HepG2 (cell line): ENCODE measurements around the gene OR1M1. TPM values are rescaled to one million over a fixed set of nuclear protein-coding genes. Genes with fewer than 3 reads are reported as not detected.
A peak's percentile ranks its signal among the peaks of the same experiment; 100 is the strongest.

Experiments
- ARID5B ChIP-seq: IDR thresholded peaks from 2 replicates; pipeline ENCODE4 v1.4.0; 2020; ENCODE audit warnings: mild to moderate bottlenecking, missing genetic modification reagents
- CHCHD3 ChIP-seq: sonication (generic); formaldehyde crosslinking; IDR thresholded peaks from 2 replicates; pipeline ENCODE4 v1.8.0; 2022; ENCODE audit warnings: mild to moderate bottlenecking, missing genetic modification reagents, moderate library complexity
- CREB1 ChIP-seq, 2 experiments: fragments of 450-650 bp in 1 of 2; IDR thresholded peaks; 2 replicates each; pipeline ENCODE4 v1.6.1; 2016 to 2017; ENCODE audit warnings: control low read depth in 1 of 2, mild to moderate bottlenecking in 1 of 2, missing compliant biosample characterization in 1 of 2, missing genetic modification characterization in 1 of 2
- CSRNP1 ChIP-seq: sonication (generic); formaldehyde crosslinking; IDR thresholded peaks from 2 replicates; pipeline ENCODE4 v1.8.1; 2023; ENCODE audit warnings: mild to moderate bottlenecking, missing genetic modification reagents
- CTCF ChIP-seq: sonication (generic); formaldehyde crosslinking; IDR thresholded peaks from 2 replicates; pipeline ENCODE4 v1.5.0; 2020; ENCODE audit warnings: mild to moderate bottlenecking, missing genetic modification reagents, moderate library complexity
- JDP2 ChIP-seq: sonication (generic); formaldehyde crosslinking; IDR thresholded peaks from 2 replicates; pipeline ENCODE4 v1.8.1; 2022; ENCODE audit warnings: missing genetic modification reagents, borderline replicate concordance
- KDM3A ChIP-seq: IDR thresholded peaks from 2 replicates; pipeline ENCODE4 v1.6.1; 2018; ENCODE audit warnings: low read depth, missing compliant biosample characterization
- NCOA2 ChIP-seq: sonication (generic); formaldehyde crosslinking; IDR thresholded peaks from 2 replicates; pipeline ENCODE4 v1.8.0; 2022; ENCODE audit warnings: inconsistent platforms
- NCOR1 ChIP-seq: fragments of 200-600 bp; sonication (generic); IDR thresholded peaks from 2 replicates; pipeline ENCODE4 v1.7.0; 2017; ENCODE audit warnings: antibody characterized with exemption, low read length, borderline replicate concordance
- TFDP1 ChIP-seq: IDR thresholded peaks from 2 replicates; pipeline ENCODE4 v1.6.1; 2016; ENCODE audit warnings: missing compliant biosample characterization, missing genetic modification reagents, borderline replicate concordance
- ZBTB43 ChIP-seq: sonication (generic); formaldehyde crosslinking; conservative IDR thresholded peaks from 2 replicates; pipeline ENCODE4 v1.4.0; 2020; ENCODE audit warnings: missing genetic modification reagents
- ZNF530 ChIP-seq: sonication (generic); formaldehyde crosslinking; IDR thresholded peaks from 2 replicates; pipeline ENCODE4 v1.5.0; 2020; ENCODE audit warnings: low read depth, mild to moderate bottlenecking, missing genetic modification reagents
- ZNF567 ChIP-seq: sonication (generic); formaldehyde crosslinking; IDR thresholded peaks from 2 replicates; pipeline ENCODE4 v1.8.1; 2023; ENCODE audit warnings: mild to moderate bottlenecking, missing genetic modification reagents, borderline replicate concordance
- ZNF577 ChIP-seq: sonication (generic); formaldehyde crosslinking; IDR thresholded peaks from 2 replicates; pipeline ENCODE4 v1.4.0; 2020; ENCODE audit warnings: mild to moderate bottlenecking, low read depth, missing genetic modification reagents, borderline replicate concordance
- ZNF670 ChIP-seq: sonication (generic); formaldehyde crosslinking; IDR thresholded peaks from 2 replicates; pipeline ENCODE4 v1.8.0; 2022; ENCODE audit warnings: mild to moderate bottlenecking, missing genetic modification reagents, borderline replicate concordance
- ZSCAN5A ChIP-seq: sonication (generic); formaldehyde crosslinking; IDR thresholded peaks from 2 replicates; pipeline ENCODE4 v1.8.0; 2022; ENCODE audit warnings: mild to moderate bottlenecking, missing genetic modification reagents, borderline replicate concordance
- polyA plus RNA-seq, 8 experiments: library from polyadenylated mRNA; depleted of rRNA in 3 of 8; stranded (reverse) in 7 of 8; unstranded in 1 of 8; fragments of >200 nt; fragmentation: Illumina TruSeq in 4 of 8; extraction: Trizol in 4 of 8; gene quantifications; 2 replicates each; pipeline versions ENCODE4 v1.2.1 to v1.2.3, GENCODE V29; 2011 to 2016; ENCODE audit warnings: low read depth in 4 of 8, missing spikeins in 1 of 8, mixed read lengths in 1 of 8; ENCODE audit not compliant: insufficient read depth in 1 of 8
- total RNA-seq, 5 experiments: library from RNA; depleted of rRNA; stranded (reverse); fragments of >200 nt; fragmentation: Illumina TruSeq; extraction: Trizol; gene quantifications; 2 replicates each; pipeline ENCODE4 v1.2.3, GENCODE V29; 2016; ENCODE audit warnings: low read depth in 1 of 5

Gene OR1M1
- total and polyA plus RNA-seq, 2 of the 13 experiments (the other 11 are each of a cell fraction or from before 2014, with no cell fraction given), result not detected

- 0 out of 2 replicates have a peak, but pooled peaks have one; percentile 8 for TF ChIP-seq CTCF (CRISPR knock-in tag)
- no peak for TF ChIP-seq CREB1 (IDR thresholded peaks at IDR 0.05)
- TF ChIP-seq CREB1 (CRISPR knock-in tag; IDR thresholded peaks at IDR 0.05), result peak; percentile 91
- TF ChIP-seq NCOA2 (CRISPR knock-in tag), result peak; percentile 21; the same call in 1 of the 2 replicates
- no peak for TF ChIP-seq KDM3A (CRISPR knock-in tag)
- peak; percentile 75; the same call in 1 of the 2 replicates for TF ChIP-seq TFDP1 (CRISPR knock-in tag)
- TF ChIP-seq ZBTB43 (CRISPR knock-in tag), result no peak
- TF ChIP-seq CSRNP1 (CRISPR knock-in tag), result no peak
- TF ChIP-seq JDP2, result no peak
- TF ChIP-seq ZNF670, result no peak
- peak; percentile 18; the same call in 1 of the 2 replicates for TF ChIP-seq ARID5B
- no peak for TF ChIP-seq NCOR1
- no peak for TF ChIP-seq ZSCAN5A (CRISPR knock-in tag)
- no peak; the same call in 1 of the 2 replicates for TF ChIP-seq ZNF567 (CRISPR knock-in tag)
- TF ChIP-seq CHCHD3, result 0 out of 2 replicates have a peak, but pooled peaks have one; percentile 62
- TF ChIP-seq ZNF530 (CRISPR knock-in tag), result no peak
- no peak for TF ChIP-seq ZNF577 (CRISPR knock-in tag)
Observed at GRCh38 chr19:9140159-9140874, 53.5 kb downstream of the OR1M1 start, which contains the start of gene ZNF317 (continued).
